Measurements from ENCODE around the gene MORN1. TPM values are rescaled to one million over a fixed set of nuclear protein-coding genes. Genes with fewer than 3 reads are reported as not detected.

MORN1 gene
- total RNA-seq, 1 donor: 9.5 TPM

GRCh38 chr1:2375923-2376260 is 15.5 kb downstream of the MORN1 start:
- no peak for TF ChIP-seq CTCF (IDR thresholded peaks at IDR 0.05; ENCODE audit: insufficient read depth, low read depth, low read length)
- no peak overlapping the region for H3K4me3 ChIP-seq (ENCODE audit: low read depth, low read length)
- DNase-seq (ENCODE audit: low read depth): no peak

DNA sequence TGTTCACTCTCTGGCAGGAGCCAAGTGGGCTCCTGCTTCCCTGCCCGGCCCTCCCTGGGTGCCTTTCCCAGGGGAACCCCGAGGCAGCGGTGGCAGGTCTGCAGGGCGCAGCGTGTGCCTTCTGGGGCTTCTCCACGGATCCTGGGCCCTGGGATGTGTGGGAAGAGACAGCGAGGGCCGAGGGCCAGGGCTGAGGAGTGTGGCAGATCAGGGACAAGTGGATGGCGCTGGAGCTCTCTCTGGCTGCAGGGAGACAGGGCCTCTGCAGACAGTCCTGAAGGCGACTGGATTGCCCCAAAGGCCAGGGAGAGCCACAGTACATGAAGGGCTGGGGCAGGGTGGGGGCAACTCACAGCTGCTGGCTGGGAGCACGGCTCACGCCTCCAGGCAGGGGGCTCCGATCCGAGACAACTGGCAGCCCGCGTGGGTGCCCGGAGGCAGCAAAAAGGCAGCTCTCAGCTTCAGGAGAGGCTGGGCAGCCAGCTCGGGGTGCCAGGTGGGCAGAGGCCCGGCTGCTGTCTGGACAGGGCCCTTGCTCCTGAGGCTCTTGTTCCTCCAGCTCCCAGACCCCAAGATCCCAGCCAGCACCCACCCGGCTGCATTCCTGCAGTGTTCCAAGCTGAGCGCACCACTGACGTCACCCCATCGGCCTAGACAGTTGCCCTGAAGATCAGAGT is 16.0 kb downstream of the MORN1 start:
- no peak overlapping the region for H3K4me3 ChIP-seq (ENCODE audit: low read depth, low read length)
- no peak for TF ChIP-seq CTCF (IDR thresholded peaks at IDR 0.05; ENCODE audit: insufficient read depth, low read depth, low read length)
- DNase-seq (ENCODE audit: low read depth): no peak

- no peak overlapping the region for H3K4me3 ChIP-seq (ENCODE audit: low read depth, low read length)
- no peak for TF ChIP-seq CTCF (IDR thresholded peaks at IDR 0.05; ENCODE audit: insufficient read depth, low read depth, low read length)
- DNase-seq (ENCODE audit: low read depth): no peak
Measured at GRCh38 chr1:2374252-2375155, 16.9 kb downstream of the MORN1 start.

DNA sequence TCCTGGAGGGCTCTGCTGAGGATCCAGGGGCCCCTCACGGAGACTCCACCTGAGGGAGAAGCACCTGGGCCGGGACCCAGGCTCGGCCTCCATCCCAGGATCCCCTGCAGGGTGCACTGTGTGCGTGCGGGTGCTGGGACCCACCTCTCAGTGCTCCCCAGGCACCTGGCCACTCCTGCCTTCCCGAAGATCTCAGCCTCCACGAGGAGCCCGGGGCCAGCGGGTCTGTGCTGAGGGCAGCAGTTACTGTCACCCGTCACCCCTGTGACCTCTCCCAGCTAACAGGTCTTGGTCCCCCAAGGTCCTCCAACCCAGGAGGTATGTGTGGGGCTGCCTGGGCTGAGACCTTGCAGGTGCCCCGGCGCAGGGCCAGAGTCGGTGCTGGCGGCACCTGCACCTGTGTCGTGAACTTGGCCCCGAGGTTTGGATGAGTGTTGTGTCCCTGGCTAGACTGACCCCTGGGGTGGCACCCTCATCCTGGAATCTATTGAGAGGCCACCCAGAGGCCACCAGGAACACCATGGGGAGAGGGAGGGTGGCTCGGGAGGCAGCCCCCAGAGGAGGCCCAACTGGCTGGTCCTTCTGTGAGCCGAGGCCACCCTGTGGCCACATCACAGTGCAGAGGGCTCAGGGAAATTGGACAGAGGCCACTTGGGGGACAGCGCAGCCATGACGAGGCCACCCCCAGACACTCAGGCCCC is 17.7 kb downstream of the MORN1 start:
- no peak for DNase-seq (ENCODE audit: low read depth)
- peak; percentile 7 for TF ChIP-seq CTCF (IDR thresholded peaks at IDR 0.05; ENCODE audit: insufficient read depth, low read depth, low read length)
- H3K4me3 ChIP-seq (ENCODE audit: low read depth, low read length): no peak overlapping the region

GRCh38 chr1:2372551-2373490 is 18.5 kb downstream of the MORN1 start:
- no peak for DNase-seq (ENCODE audit: low read depth)
- no peak for TF ChIP-seq CTCF (IDR thresholded peaks at IDR 0.05; ENCODE audit: insufficient read depth, low read depth, low read length)
- H3K4me3 ChIP-seq (ENCODE audit: low read depth, low read length): no peak overlapping the region
